Activated CD4-positive, CD25-positive, alpha-beta regulatory T cell (primary cell): ENCODE data around the gene PDXK.
"Not testable (repeated sequence)": the region's sequence is repeated elsewhere in the genome, so short reads cannot be mapped to it uniquely, and the experiment has no call there.

Experiments used
- DNase-seq, 4 experiments: peaks; one replicate each; lab custom pipeline; 2025; lab: John Stamatoyannopoulos, UW

The PDXK gene

GRCh38 chr21:43718872-43719747 is at the start of gene PDXK:
PDXK (plus strand) TSS chr21:43719129; CDS start chr21:43719295, 166 bp downstream.
- peak; percentile 50 to 69 (median 60) for DNase-seq

- no peak for DNase-seq
Measured at GRCh38 chr21:43669828-43670605, 48.9 kb upstream of the PDXK start.

- no peak for DNase-seq
Measured at GRCh38 chr21:43675871-43676270, 43.1 kb upstream of the PDXK start.

GRCh38 chr21:43676391-43676790 is 42.5 kb upstream of the PDXK start:
- no peak for DNase-seq

- no peak for DNase-seq
Measured at GRCh38 chr21:43679951-43680350, 39.0 kb upstream of the PDXK start.

- DNase-seq = not testable (repeated sequence)
Measured at GRCh38 chr21:43680421-43680820, 38.5 kb upstream of the PDXK start.

GRCh38 chr21:43681650-43682049 is 37.3 kb upstream of the PDXK start:
- DNase-seq = no peak

GRCh38 chr21:43684424-43684823 is 34.5 kb upstream of the PDXK start:
- no peak for DNase-seq

- no peak for DNase-seq
Measured at GRCh38 chr21:43686811-43687565, 31.9 kb upstream of the PDXK start.

- no peak for DNase-seq
Measured at GRCh38 chr21:43687566-43688399, 31.1 kb upstream of the PDXK start.

GRCh38 chr21:43688906-43689305 is 30.0 kb upstream of the PDXK start:
- no peak for DNase-seq

GRCh38 chr21:43689556-43690337 is 29.2 kb upstream of the PDXK start:
- no peak for DNase-seq

- no peak for DNase-seq
Measured at GRCh38 chr21:43690346-43690745, 28.6 kb upstream of the PDXK start.

- DNase-seq = no peak
Measured at GRCh38 chr21:43691086-43691795, 27.7 kb upstream of the PDXK start.

GRCh38 chr21:43691801-43692200 is 27.1 kb upstream of the PDXK start:
- no peak for DNase-seq

- no peak for DNase-seq
Measured at GRCh38 chr21:43692949-43693348, 26.0 kb upstream of the PDXK start.

GRCh38 chr21:43693981-43694380 is 24.9 kb upstream of the PDXK start:
- no peak for DNase-seq

- DNase-seq = no peak
Measured at GRCh38 chr21:43694437-43695079, 24.4 kb upstream of the PDXK start.

- no peak for DNase-seq
Measured at GRCh38 chr21:43696214-43696613, 22.7 kb upstream of the PDXK start.
